SK-N-SH (cell line): ENCODE data around the gene CHEK2. TPM values are rescaled to one million over a fixed set of nuclear protein-coding genes. Genes with fewer than 3 reads are reported as not detected.
"Not testable (repeated sequence)": the region's sequence is repeated elsewhere in the genome, so short reads cannot be mapped to it uniquely, and the experiment has no call there.

Experiments used
- CTCF ChIA-PET: fragments of 300-600, 350-600 bp; formaldehyde crosslinking; extraction: SDS; loops from one replicate; lab custom pipeline; 2021; lab: Yijun Ruan, JAX
- POLR2A ChIA-PET: fragments of 350-600 bp; sonication (Branson Sonifier 250); formaldehyde crosslinking; extraction: SDS; loops from one replicate; lab custom pipeline; 2020; ENCODE audit warnings: antibody characterized with exemption, inconsistent platforms; lab: Yijun Ruan, JAX
- DNase-seq: peaks from one replicate; pipeline ENCODE4 v3.0.0; 2012
- H2AFZ ChIP-seq: fragments of 200-600 bp; sonication (generic); 2 replicates; pipeline ENCODE4 v1.8.1; 2016; ENCODE audit warnings: antibody characterized with exemption, mild to moderate bottlenecking, low read depth
- H3F3A ChIP-seq: fragments of 200-600 bp; sonication (generic); replicated peaks from 2 replicates; pipeline ENCODE3; 2016; ENCODE audit warnings: antibody characterized with exemption, mild to moderate bottlenecking; ENCODE audit not compliant: insufficient read depth
- H3K27ac ChIP-seq, 2 experiments: fragments of 200-500 bp in 1 of 2; fragments of 200-600 bp in 1 of 2; sonication (Bioruptor generic) in 1 of 2; sonication (generic), shearing (Covaris generic) in 1 of 2; 2 replicates each; pipeline versions ENCODE4 v1.5.1 to v1.6.1; 2014 to 2016; ENCODE audit warnings: low read depth in 2 of 2, inconsistent platforms in 1 of 2, low read length in 1 of 2, mild to moderate bottlenecking in 1 of 2, mixed read lengths in 1 of 2
- H3K27me3 ChIP-seq: fragments of 200-600 bp; sonication (generic), shearing (Covaris generic); 2 replicates; pipeline ENCODE4 v1.6.1; 2016; ENCODE audit warnings: mixed run types; ENCODE audit not compliant: insufficient read depth
- H3K36me3 ChIP-seq, 2 experiments: fragments of 200-500 bp in 1 of 2; fragments of 200-600 bp in 1 of 2; sonication (Bioruptor generic) in 1 of 2; sonication (generic) in 1 of 2; replicated peaks in 1 of 2; 2 replicates each; pipeline versions ENCODE3 to v1.5.1; 2014 to 2016; ENCODE audit warnings: low read length in 1 of 2, mild to moderate bottlenecking in 1 of 2; ENCODE audit not compliant: insufficient read depth in 2 of 2, control insufficient read depth in 1 of 2
- H3K4me1 ChIP-seq, 2 experiments: fragments of 200-500 bp in 1 of 2; fragments of 200-600 bp in 1 of 2; sonication (Bioruptor generic) in 1 of 2; sonication (generic), shearing (Covaris generic) in 1 of 2; 2 replicates each; pipeline versions ENCODE4 v1.5.1 to v1.6.1; 2014 to 2016; ENCODE audit warnings: low read depth in 1 of 2, low read length in 1 of 2, mixed run types in 1 of 2; ENCODE audit not compliant: insufficient read depth in 2 of 2, control insufficient read depth in 1 of 2
- H3K4me2 ChIP-seq: fragments of 200-600 bp; sonication (generic), shearing (Covaris generic); 2 replicates; pipeline ENCODE4 v1.6.1; 2017; ENCODE audit warnings: mixed run types
- H3K4me3 ChIP-seq, 2 experiments: fragments of 200-500 bp in 1 of 2; fragments of 200-600 bp in 1 of 2; sonication (Bioruptor generic) in 1 of 2; sonication (generic), shearing (Covaris generic) in 1 of 2; 2 replicates each; pipeline versions ENCODE4 v1.5.1 to v1.8.1; 2014 to 2016; ENCODE audit warnings: low read depth in 2 of 2, inconsistent platforms in 1 of 2, low read length in 1 of 2, mild to moderate bottlenecking in 1 of 2, mixed read lengths in 1 of 2, moderate library complexity in 1 of 2
- H3K79me2 ChIP-seq: fragments of 200-600 bp; sonication (generic); 2 replicates; pipeline ENCODE4 v1.8.1; 2017; ENCODE audit warnings: mild to moderate bottlenecking; ENCODE audit not compliant: insufficient read depth
- H3K9ac ChIP-seq: fragments of 200-600 bp; sonication (generic); 2 replicates; pipeline ENCODE4 v1.6.1; 2017; ENCODE audit warnings: mixed run types
- H3K9me2 ChIP-seq: fragments of 200-600 bp; sonication (generic); 2 replicates; pipeline ENCODE4 v1.6.1; 2017; ENCODE audit warnings: mixed run types
- H3K9me3 ChIP-seq: fragments of 200-600 bp; sonication (generic); 2 replicates; pipeline ENCODE4 v1.6.1; 2017; ENCODE audit warnings: mixed run types, mild to moderate bottlenecking, moderate library complexity
- H4K20me1 ChIP-seq: fragments of 200-600 bp; sonication (generic); 2 replicates; pipeline ENCODE4 v1.6.1; 2017; ENCODE audit warnings: mild to moderate bottlenecking, mixed run types; ENCODE audit not compliant: insufficient read depth
- ELF1 ChIP-seq: IDR thresholded peaks from 2 replicates; pipeline ENCODE4 v1.4.0; 2012
- EP300 ChIP-seq, 2 experiments: IDR thresholded peaks; 2 replicates each; pipeline versions ENCODE4 v1.4.0 to v1.6.1; 2012; ENCODE audit warnings: borderline replicate concordance in 1 of 2, low read depth in 1 of 2, low read length in 1 of 2
- FOSL2 ChIP-seq: IDR thresholded peaks from 2 replicates; pipeline ENCODE4 v1.4.0; 2012; ENCODE audit warnings: low read depth, mild to moderate bottlenecking, moderate library complexity, borderline replicate concordance
- FOXM1 ChIP-seq: IDR thresholded peaks from 2 replicates; pipeline ENCODE4 v1.4.0; 2012; ENCODE audit warnings: low read depth, mild to moderate bottlenecking
- IRF3 ChIP-seq: fragments of 150-350 bp; IDR thresholded peaks from 2 replicates; pipeline ENCODE4 v1.6.1; 2016; ENCODE audit warnings: mild to moderate bottlenecking, low read depth, low read length
- JUND ChIP-seq: IDR thresholded peaks from 2 replicates; pipeline ENCODE4 v1.4.0; 2012
- MAX ChIP-seq: IDR thresholded peaks from 2 replicates; pipeline ENCODE4 v1.4.0; 2012; ENCODE audit warnings: low read depth
- NRF1 ChIP-seq: IDR thresholded peaks from 2 replicates; pipeline ENCODE4 v1.6.1; 2012; ENCODE audit warnings: low read depth, mild to moderate bottlenecking, low read length
- RAD21 ChIP-seq: IDR thresholded peaks from 2 replicates; pipeline ENCODE4 v1.6.1; 2012; ENCODE audit warnings: mild to moderate bottlenecking, low read length
- RCOR1 ChIP-seq: fragments of 150-350 bp; IDR thresholded peaks from 2 replicates; pipeline ENCODE4 v1.6.1; 2017; ENCODE audit warnings: antibody characterized with exemption, low read length
- REST ChIP-seq: IDR thresholded peaks from 2 replicates; pipeline ENCODE4 v1.6.1; 2012; ENCODE audit warnings: mild to moderate bottlenecking, low read depth, low read length, moderate library complexity
- RFX5 ChIP-seq: IDR thresholded peaks from 2 replicates; pipeline ENCODE4 v1.6.1; 2012; ENCODE audit warnings: mild to moderate bottlenecking, improper control_type of control experiment, low read length
- SIN3A ChIP-seq: IDR thresholded peaks from 2 replicates; pipeline ENCODE4 v1.6.1; 2012; ENCODE audit warnings: low read depth, mild to moderate bottlenecking, low read length, moderate library complexity, borderline replicate concordance
- SMC3 ChIP-seq: IDR thresholded peaks from 2 replicates; pipeline ENCODE4 v1.6.1; 2012; ENCODE audit warnings: low read depth, low read length, improper control_type of control experiment
- TAF1 ChIP-seq: IDR thresholded peaks from 2 replicates; pipeline ENCODE4 v1.6.1; 2012; ENCODE audit warnings: low read depth, mild to moderate bottlenecking, low read length, moderate library complexity, borderline replicate concordance
- TCF12 ChIP-seq: IDR thresholded peaks from 2 replicates; pipeline ENCODE4 v1.4.0; 2012
- USF1 ChIP-seq: IDR thresholded peaks from 2 replicates; pipeline ENCODE4 v1.4.0; 2012; ENCODE audit warnings: low read depth, borderline replicate concordance
- WGBS: methylation state at CpG from one replicate; pipeline ENCODE4 v1.1.6; 2017; ENCODE audit warnings: low lambda C conversion rate; 5-methylcytosine and 5-hydroxymethylcytosine counted together
- polyA plus RNA-seq, 3 experiments: library from polyadenylated mRNA; depleted of rRNA; stranded (reverse); fragments of >200 nt; gene quantifications; 2 replicates each; pipeline ENCODE4 v1.2.3, GENCODE V29; 2012

CHEK2 gene
- polyA plus RNA-seq, 1 of the 3 experiments (the other 2 are of a cell fraction): 12.0 TPM

GRCh38 chr22:28766628-28767027 lies 25.0 kb upstream of the CHEK2 start:
- no peaks in the 10 kb centered on the region for H3K9me2 ChIP-seq
- DNase-seq: no peak
- H3F3A ChIP-seq: no peaks in the 10 kb centered on the region
- 79% methylated on average over 3 of the region's 3 CpGs for WGBS
- no peaks in the 10 kb centered on the region for H3K9me3 ChIP-seq
- no peaks in the 10 kb centered on the region for H3K36me3 ChIP-seq
- no peak overlapping the region for H3K4me3 ChIP-seq
- no peaks in the 10 kb centered on the region for H3K79me2 ChIP-seq
- H2AFZ ChIP-seq: no peak overlapping the region
- H3K4me1 ChIP-seq: no peaks in the 10 kb centered on the region
- H3K27me3 ChIP-seq: no peaks in the 10 kb centered on the region
- CTCF ChIA-PET: no interaction called here
- H3K9ac ChIP-seq: no peak overlapping the region
- no peak overlapping the region for H3K27ac ChIP-seq
- TF ChIP-seq FOSL2 (no peak), MAX (no peak), RCOR1 (no peak)
- TF ChIP-seq, all 33 proteins: peak for 0
- POLR2A ChIA-PET: no interaction called here
- no peak overlapping the region for H3K4me2 ChIP-seq
- no peaks in the 10 kb centered on the region for H4K20me1 ChIP-seq

- H3K4me3 ChIP-seq, H4K20me1 ChIP-seq, CTCF ChIA-PET, H3K9me2 ChIP-seq, H3K27ac ChIP-seq, H3K9ac ChIP-seq, H3K27me3 ChIP-seq, H3K36me3 ChIP-seq, H2AFZ ChIP-seq, H3K9me3 ChIP-seq, H3K4me2 ChIP-seq, POLR2A ChIA-PET, DNase-seq, H3F3A ChIP-seq, H3K79me2 ChIP-seq, H3K4me1 ChIP-seq: not testable (repeated sequence)
- WGBS: 71% methylated on average over 4 of the region's 4 CpGs
Observed at GRCh38 chr22:28762000-28762399, 20.4 kb upstream of the CHEK2 start.

GRCh38 chr22:28761449-28761755 lies 19.8 kb upstream of the CHEK2 start:
- no peaks in the 10 kb centered on the region for H3K36me3 ChIP-seq
- DNase-seq: no peak
- no peaks in the 10 kb centered on the region for H3K79me2 ChIP-seq
- 93% methylated on average over 10 of the region's 10 CpGs for WGBS
- H2AFZ ChIP-seq: no peak overlapping the region
- H3K9me3 ChIP-seq: no peaks in the 10 kb centered on the region
- H3K27ac ChIP-seq: no peak overlapping the region
- H3K4me3 ChIP-seq: no peak overlapping the region
- peaks cover 9% of the 10 kb centered on the region for H3F3A ChIP-seq
- H3K9ac ChIP-seq: no peak overlapping the region
- no peaks in the 10 kb centered on the region for H3K9me2 ChIP-seq
- ChIA-PET CTCF (no interaction called here), POLR2A (no interaction called here)
- H3K4me1 ChIP-seq: no peaks in the 10 kb centered on the region
- no peaks in the 10 kb centered on the region for H4K20me1 ChIP-seq
- H3K4me2 ChIP-seq: no peak overlapping the region
- H3K27me3 ChIP-seq: no peaks in the 10 kb centered on the region
- no peak for TF ChIP-seq NRF1
- no peak for TF ChIP-seq ELF1
- TF ChIP-seq RFX5: no peak
- TF ChIP-seq REST: no peak
- TF ChIP-seq RAD21: no peak
- TF ChIP-seq TCF12: no peak
- no peak for TF ChIP-seq TAF1
- no peak for TF ChIP-seq IRF3
- TF ChIP-seq SMC3: no peak
- no peak for TF ChIP-seq FOXM1
- no peak for TF ChIP-seq SIN3A
- TF ChIP-seq EP300 (IDR thresholded peaks at IDR 0.05; ENCODE audit: borderline replicate concordance in 1 of 2, low read depth in 1 of 2, low read length in 1 of 2): no peak
- no peak for TF ChIP-seq JUND
- no peak for TF ChIP-seq USF1
